GM23338 (cell line): ENCODE measurements around the gene ULK4. TPM values are rescaled to one million over a fixed set of nuclear protein-coding genes. Genes with fewer than 3 reads are reported as not detected.

ENCODE experiments used
- ATAC-seq: fragments of 200-7000 bp; cut with Tn5 transposase; 3 replicates; pipeline ENCODE4 v1.9.1; 2020
- DNase-seq: peaks from one replicate; pipeline ENCODE4 v3.0.0-alpha.2; 2015; ENCODE audit warnings: low spot score
- H2AFZ ChIP-seq: fragments of 200-600 bp; sonication (generic); 2 replicates; pipeline ENCODE4 v1.8.0; 2016; ENCODE audit warnings: antibody characterized with exemption, mild to moderate bottlenecking, moderate library complexity
- H3F3A ChIP-seq: fragments of 200-600 bp; sonication (generic); replicated peaks from 2 replicates; pipeline ENCODE4 v1.8.0; 2017; ENCODE audit warnings: antibody characterized with exemption, mixed run types, low read depth
- H3K27ac ChIP-seq: fragments of 200-600 bp; sonication (generic); 2 replicates; pipeline ENCODE4 v1.6.1; 2016; ENCODE audit warnings: low read depth
- H3K27me3 ChIP-seq: fragments of 200-600 bp; sonication (generic); 2 replicates; pipeline ENCODE4 v1.8.0; 2016; ENCODE audit warnings: mild to moderate bottlenecking, mixed run types, moderate library complexity; ENCODE audit not compliant: insufficient read depth
- H3K36me3 ChIP-seq: fragments of 200-600 bp; sonication (generic); 2 replicates; pipeline ENCODE4 v1.8.0; 2016; ENCODE audit warnings: mild to moderate bottlenecking; ENCODE audit not compliant: insufficient read depth
- H3K4me1 ChIP-seq: fragments of 200-600 bp; sonication (generic); 2 replicates; pipeline ENCODE4 v1.8.0; 2016; ENCODE audit warnings: mild to moderate bottlenecking, moderate library complexity; ENCODE audit not compliant: insufficient read depth
- H3K4me2 ChIP-seq: fragments of 200-600 bp; sonication (generic); 2 replicates; pipeline ENCODE4 v1.7.1; 2017; ENCODE audit warnings: mixed run types
- H3K4me3 ChIP-seq: fragments of 200-600 bp; sonication (generic); 2 replicates; pipeline ENCODE4 v1.6.1; 2016; ENCODE audit warnings: mixed run types
- H3K79me2 ChIP-seq: fragments of 200-600 bp; sonication (generic); replicated peaks from 2 replicates; pipeline ENCODE4 v1.8.0; 2017; ENCODE audit warnings: mild to moderate bottlenecking; ENCODE audit not compliant: insufficient read depth
- H3K9me2 ChIP-seq: fragments of 200-600 bp; sonication (generic); 2 replicates; pipeline ENCODE4 v1.8.0; 2017; ENCODE audit not compliant: insufficient read depth
- H4K20me1 ChIP-seq: fragments of 200-600 bp; sonication (generic); replicated peaks from 2 replicates; pipeline ENCODE4 v1.8.0; 2017; ENCODE audit warnings: mild to moderate bottlenecking; ENCODE audit not compliant: insufficient read depth
- H3K27ac Mint-ChIP-seq: 2 replicates; pipeline ENCODE4 v1.8.0; 2020; ENCODE audit warnings: inconsistent platforms, mild to moderate bottlenecking, moderate library complexity, mixed read lengths
- H3K27me3 Mint-ChIP-seq: 3 replicates; pipeline ENCODE4 v1.8.0; 2022; ENCODE audit warnings: low read depth, mild to moderate bottlenecking, moderate library complexity, mixed read lengths, inconsistent platforms; ENCODE audit not compliant: insufficient read depth, poor library complexity
- H3K36me3 Mint-ChIP-seq: 3 replicates; pipeline ENCODE4 v1.8.0; 2021; ENCODE audit warnings: low read depth, mild to moderate bottlenecking, inconsistent platforms, moderate library complexity, mixed read lengths
- H3K4me1 Mint-ChIP-seq: 3 replicates; pipeline ENCODE4 v1.8.0; 2020; ENCODE audit warnings: mild to moderate bottlenecking, inconsistent platforms, mixed read lengths
- H3K4me3 Mint-ChIP-seq: 3 replicates; pipeline ENCODE4 v1.8.0; 2021; ENCODE audit warnings: moderate library complexity, mild to moderate bottlenecking, inconsistent platforms, mixed read lengths
- H3K9me3 Mint-ChIP-seq: 3 replicates; pipeline ENCODE4 v1.8.0; 2020; ENCODE audit warnings: moderate library complexity, mild to moderate bottlenecking, inconsistent platforms, mixed read lengths
- CTCF ChIP-seq, 2 experiments: fragments of 200-600 bp in 1 of 2; sonication (generic) in 1 of 2; conservative IDR thresholded peaks; 2 replicates each; pipeline versions ENCODE4 v1.5.1 to v1.6.1; 2016 to 2017; ENCODE audit warnings: antibody characterized with exemption in 2 of 2, low read depth in 2 of 2, mild to moderate bottlenecking in 2 of 2, moderate library complexity in 1 of 2
- EZH2 ChIP-seq: fragments of 200-600 bp; sonication (generic); IDR thresholded peaks from one replicate; pipeline ENCODE4 v1.8.0; 2017; ENCODE audit warnings: antibody characterized with exemption, mild to moderate bottlenecking, low read depth; ENCODE audit not compliant: unreplicated experiment
- EZH2phosphoT487 ChIP-seq: fragments of 200-600 bp; sonication (generic); IDR thresholded peaks from one replicate; pipeline ENCODE4 v1.8.1; 2018; ENCODE audit warnings: antibody characterized with exemption; ENCODE audit not compliant: unreplicated experiment
- JUNB ChIP-seq: IDR thresholded peaks from one replicate; pipeline ENCODE4 v1.6.1; 2016; ENCODE audit warnings: antibody characterized with exemption; ENCODE audit not compliant: unreplicated experiment
- NANOG ChIP-seq: IDR thresholded peaks from 2 replicates; pipeline ENCODE4 v1.6.1; 2016; ENCODE audit warnings: antibody characterized with exemption, borderline replicate concordance
- POLR2AphosphoS5 ChIP-seq: IDR thresholded peaks from 2 replicates; pipeline ENCODE4 v1.6.1; 2016; ENCODE audit warnings: antibody characterized with exemption, low read depth
- REST ChIP-seq: IDR thresholded peaks from one replicate; pipeline ENCODE4 v1.6.1; 2018; ENCODE audit warnings: antibody characterized with exemption; ENCODE audit not compliant: unreplicated experiment
- STAT1 ChIP-seq: IDR thresholded peaks from one replicate; pipeline ENCODE4 v1.6.1; 2016; ENCODE audit warnings: antibody characterized with exemption; ENCODE audit not compliant: unreplicated experiment
- ZNF114 ChIP-seq: fragments of 250-450 bp; sonication (Bioruptor Pico); IDR thresholded peaks from 2 replicates; pipeline ENCODE4 v1.5.0; 2020; ENCODE audit warnings: mild to moderate bottlenecking, moderate library complexity
- ZNF462 ChIP-seq: fragments of 250-450 bp; sonication (Bioruptor Pico); IDR thresholded peaks from 2 replicates; pipeline ENCODE4 v1.5.0; 2020; ENCODE audit warnings: mild to moderate bottlenecking, moderate library complexity
- polyA plus RNA-seq: library from polyadenylated mRNA; unstranded; fragments of >200 nt; fragmentation: Nextera tagmentation; extraction: Ambion mirVana; gene quantifications from 2 replicates; pipeline ENCODE4 v1.2.1, GENCODE V29; 2016
- total RNA-seq: library from RNA; depleted of rRNA; stranded (reverse); fragments of >200 nt; shearing (Covaris generic); gene quantifications from 2 replicates; pipeline ENCODE4 v1.2.3, GENCODE V29; 2014

ULK4 gene
- total and polyA plus RNA-seq, 2 experiments from 2014 or later = 20.8 to 41.4 TPM

GRCh38 chr3:41955192-41955591 lies 6.7 kb downstream of the ULK4 start:
- H3F3A ChIP-seq = no peaks in the 10 kb centered on the region
- Mint-ChIP-seq H3K4me3 (no peak overlapping the region), H3K27me3 (no peaks in the 10 kb centered on the region), H3K4me1 (no peaks in the 10 kb centered on the region), H3K9me3 (no peaks in the 10 kb centered on the region), H3K27ac (no peak overlapping the region), H3K36me3 (peaks cover 8% of the 10 kb centered on the region)
- peaks cover 5% of the 10 kb centered on the region; the same call in 1 of the 2 replicates for H3K9me2 ChIP-seq
- H3K4me2 ChIP-seq = no peak overlapping the region
- DNase-seq (no peak), ATAC-seq (no peak)
- TF ChIP-seq JUNB = no peak
- TF ChIP-seq CTCF (conservative IDR thresholded peaks at IDR 0.05; ENCODE audit: low read depth in 2 of 2) = no peak
- TF ChIP-seq NANOG = no peak
- TF ChIP-seq POLR2AphosphoS5 = no peak
- TF ChIP-seq REST = no peak
- TF ChIP-seq EZH2phosphoT487 = no peak
- no peak for TF ChIP-seq EZH2
- TF ChIP-seq ZNF114 (CRISPR knock-in tag) = no peak
- no peak for TF ChIP-seq STAT1
- no peak for TF ChIP-seq ZNF462 (CRISPR knock-in tag)
- H3K79me2 ChIP-seq = peaks cover 58% of the 10 kb centered on the region
- no peaks in the 10 kb centered on the region for H3K27me3 ChIP-seq
- H3K36me3 ChIP-seq = no peaks in the 10 kb centered on the region
- no peak overlapping the region for H3K27ac ChIP-seq
- H2AFZ ChIP-seq = no peak overlapping the region
- H3K4me3 ChIP-seq = no peak overlapping the region
- H4K20me1 ChIP-seq = 0 out of 2 replicates have a peak, but pooled peaks cover 6% of the 10 kb centered on the region
- H3K4me1 ChIP-seq = no peaks in the 10 kb centered on the region; the same call in 1 of the 2 replicates
